ENCODE results near the gene FXN. TPM values are rescaled to one million over a fixed set of nuclear protein-coding genes. Genes with fewer than 3 reads are reported as not detected.
"Not testable (repeated sequence)": the region's sequence is repeated elsewhere in the genome, so short reads cannot be mapped to it uniquely, and the experiment has no call there.

FXN gene
- total RNA-seq, 2 experiments from 2014 or later, result 27.2 to 32.0 TPM

DNA sequence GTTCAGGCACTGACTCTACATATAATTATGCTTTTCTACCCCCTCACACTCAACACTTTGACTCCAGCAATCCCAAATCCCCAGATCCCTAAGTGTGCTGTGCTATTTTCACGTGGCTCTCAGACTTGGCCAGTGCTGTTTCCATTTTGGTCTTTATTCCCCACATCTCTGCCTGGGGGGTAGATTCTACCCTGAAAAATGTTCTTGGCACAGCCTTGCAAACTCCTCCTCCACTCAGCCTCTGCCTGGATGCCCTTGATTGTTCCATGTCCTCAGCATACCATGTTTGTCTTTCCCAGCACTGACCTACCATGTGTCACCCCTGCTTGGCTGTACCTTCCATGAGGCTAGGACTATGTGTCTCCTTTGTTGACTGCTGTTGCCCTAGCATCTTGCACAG lies 43.0 kb downstream of the FXN start:
- Mint-ChIP-seq H3K27ac (no peak overlapping the region), H3K9me3 (no peaks in the 10 kb centered on the region), H3K4me3 (no peak overlapping the region), H3K36me3 (ENCODE audit: low read depth) (peaks cover 9% of the 10 kb centered on the region), H3K4me1 (no peaks in the 10 kb centered on the region), H3K27me3 (no peaks in the 10 kb centered on the region)
- POLR2A ChIA-PET, result no interaction called here
- DNase-seq, result no peak
- CTCF ChIA-PET, result interaction anchor here (0.7 to 1.7 kb wide), 3 partner anchors 9 to 138 kb away, joined by 3 to 5 read pairs (median 3); partner anchors contain the start of gene FXN

DNA sequence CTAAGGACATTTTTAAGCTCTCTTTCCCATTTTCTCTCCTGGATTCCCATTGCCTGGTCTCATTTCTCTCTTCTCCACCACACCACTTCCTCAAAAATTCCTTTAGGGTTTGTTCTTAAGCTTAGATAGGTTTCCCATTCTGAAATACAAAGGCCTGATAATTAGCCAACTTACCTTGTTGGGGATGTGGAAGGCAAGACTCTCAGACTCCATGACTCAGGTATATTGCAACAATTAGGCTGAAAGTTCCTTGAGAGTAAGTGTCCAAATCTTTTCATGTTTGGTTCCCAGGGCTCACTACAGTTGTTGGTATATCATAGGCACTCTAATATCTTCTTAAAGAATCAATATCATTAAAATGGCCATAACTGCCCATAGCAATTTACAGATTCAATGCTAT lies 43.6 kb downstream of the FXN start:
- ChIA-PET CTCF (interaction anchor here (1.7 kb wide), 1 partner anchor 44 kb away, joined by 5 read pairs; the partner anchor contains the start of gene FXN), POLR2A (no interaction called here)
- peaks cover 5% of the 10 kb centered on the region for H3K36me3 Mint-ChIP-seq (ENCODE audit: low read depth)
- no peak for DNase-seq
- H3K4me3 Mint-ChIP-seq, result no peak overlapping the region
- H3K27me3 Mint-ChIP-seq, result no peaks in the 10 kb centered on the region
- no peaks in the 10 kb centered on the region for H3K4me1 Mint-ChIP-seq
- no peaks in the 10 kb centered on the region for H3K9me3 Mint-ChIP-seq
- no peak overlapping the region for H3K27ac Mint-ChIP-seq

DNA sequence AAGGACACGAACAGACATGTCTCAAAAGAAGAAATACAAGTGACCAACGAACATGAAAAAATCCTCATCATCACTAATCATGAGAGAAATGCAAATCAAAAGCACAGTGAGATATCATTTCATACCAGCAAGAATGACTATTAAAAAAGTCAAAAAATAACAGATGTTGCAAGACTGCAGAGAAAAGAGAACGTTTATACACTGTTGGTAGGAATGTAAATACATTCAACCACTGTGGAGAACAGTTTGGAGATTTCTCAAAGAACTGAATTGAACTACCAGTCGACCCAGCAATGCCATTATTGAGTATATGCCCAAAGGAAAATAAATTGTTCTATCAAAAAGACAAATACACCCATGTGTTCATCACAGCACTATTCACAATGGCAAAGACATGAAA lies 45.7 kb downstream of the FXN start:
- CTCF ChIA-PET, result interaction anchor here (0.6 kb wide), 1 partner anchor 252 kb away, joined by 3 read pairs; no protein-coding TSS in a partner anchor
- Mint-ChIP-seq H3K9me3 (no peaks in the 10 kb centered on the region), H3K4me1 (no peaks in the 10 kb centered on the region), H3K27ac (no peak overlapping the region), H3K27me3 (no peaks in the 10 kb centered on the region), H3K4me3 (no peak overlapping the region), H3K36me3 (ENCODE audit: low read depth) (peaks cover 5% of the 10 kb centered on the region)
- no peak for DNase-seq
- POLR2A ChIA-PET, result no interaction called here

DNA sequence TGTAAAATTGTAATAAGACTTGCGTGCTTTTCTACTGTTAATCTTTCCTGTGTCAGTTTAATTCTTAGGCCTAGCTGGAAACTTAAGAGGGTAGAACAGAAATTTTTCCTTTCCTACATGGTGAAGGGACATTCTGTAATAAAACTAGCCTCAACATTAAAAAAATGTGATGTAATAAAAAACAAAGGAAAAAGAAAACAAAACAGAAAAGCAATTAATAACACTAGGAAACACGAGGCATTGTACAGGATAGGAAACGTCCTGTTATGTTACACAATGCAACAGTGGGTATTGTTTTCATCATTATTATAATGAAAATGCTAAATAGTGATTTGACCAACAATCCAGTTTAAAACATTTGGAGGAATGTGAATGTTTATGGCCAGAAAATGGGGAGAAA lies 47.8 kb downstream of the FXN start:
- no peak overlapping the region for H3K4me3 Mint-ChIP-seq
- H3K36me3 Mint-ChIP-seq (ENCODE audit: low read depth), result peaks cover 5% of the 10 kb centered on the region

DNA sequence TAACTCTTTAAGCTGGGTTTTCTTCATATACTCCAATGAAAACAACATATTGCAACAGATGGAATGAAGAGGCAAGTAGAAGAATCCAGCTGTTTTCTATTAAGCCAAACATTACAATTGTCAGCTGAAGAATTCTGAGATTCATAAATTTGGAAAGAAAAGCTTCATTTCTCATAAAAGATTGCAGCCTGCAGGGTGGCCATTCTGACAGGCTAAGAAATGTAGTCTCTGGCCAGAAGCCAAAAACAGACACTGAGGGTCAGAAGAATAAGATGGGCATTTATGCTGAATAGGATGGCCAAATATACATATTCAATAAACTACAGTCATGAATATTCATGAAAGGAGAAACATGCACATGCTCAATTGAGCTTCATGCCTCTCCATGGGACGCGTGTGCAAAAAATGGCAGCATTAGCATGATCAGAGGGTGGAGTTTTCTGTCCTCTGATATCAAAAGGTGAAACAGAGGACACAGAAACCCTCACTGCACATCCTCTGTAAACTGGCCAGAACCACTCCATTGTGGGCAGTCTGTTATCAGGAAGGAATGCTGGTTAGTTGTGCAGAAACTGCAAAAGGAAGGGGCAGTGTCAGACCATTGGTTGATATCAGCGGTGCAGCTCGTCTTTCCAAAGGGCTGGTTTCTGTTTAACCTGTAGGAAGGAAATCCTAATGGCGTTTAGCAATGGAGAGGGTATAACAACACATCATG lies 50.2 kb downstream of the FXN start:
- ChIA-PET POLR2A (no interaction called here), CTCF (interaction anchor here (0.6 kb wide), 2 partner anchors 182 to 739 kb away, joined by 3 read pairs; no protein-coding TSS in a partner anchor)

More for the DNA sequence above, 47.8 kb downstream of the FXN start:
- Mint-ChIP-seq H3K9me3 (no peaks in the 10 kb centered on the region), H3K4me1 (no peaks in the 10 kb centered on the region), H3K27me3 (no peaks in the 10 kb centered on the region), H3K27ac (no peak overlapping the region)
- CTCF ChIA-PET, result interaction anchor here (1.3 kb wide), 1 partner anchor 13 kb away, joined by 3 read pairs; no protein-coding TSS in a partner anchor
- no peak for DNase-seq
- POLR2A ChIA-PET, result no interaction called here

DNA sequence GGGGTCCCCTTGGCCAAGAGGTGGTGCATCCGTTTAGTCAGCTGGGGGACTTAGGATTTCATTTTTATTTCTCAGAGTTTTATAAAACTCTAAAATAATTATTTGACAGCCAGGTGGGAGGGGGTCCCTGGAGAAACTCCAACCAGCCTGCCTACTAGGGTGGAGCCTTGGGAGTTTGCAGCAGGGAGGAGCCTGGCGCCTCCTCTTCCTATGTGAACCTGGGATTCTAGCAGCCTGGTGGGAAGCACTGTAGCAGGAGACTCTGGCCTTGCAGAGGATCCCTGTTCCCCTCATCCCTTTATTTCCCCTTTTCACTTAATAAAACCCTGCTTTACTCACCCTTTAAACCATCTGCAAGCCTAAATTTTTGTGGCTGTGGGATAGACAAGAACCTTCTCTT lies 50.8 kb downstream of the FXN start:
- no peaks in the 10 kb centered on the region for H3K27me3 Mint-ChIP-seq
- no peaks in the 10 kb centered on the region for H3K9me3 Mint-ChIP-seq
- H3K4me3 Mint-ChIP-seq, result no peak overlapping the region
- no peak overlapping the region for H3K27ac Mint-ChIP-seq
- no peaks in the 10 kb centered on the region for H3K4me1 Mint-ChIP-seq
- DNase-seq, result no peak
- ChIA-PET POLR2A (no interaction called here), CTCF (interaction anchor here (1.3 kb wide), 1 partner anchor 8 kb away, joined by 3 read pairs; no protein-coding TSS in a partner anchor)
- peaks cover under 1% of the 10 kb centered on the region for H3K36me3 Mint-ChIP-seq (ENCODE audit: low read depth)

More for the DNA sequence above, 50.2 kb downstream of the FXN start:
- H3K27ac Mint-ChIP-seq, result no peak overlapping the region
- H3K27me3 Mint-ChIP-seq, result no peaks in the 10 kb centered on the region
- no peaks in the 10 kb centered on the region for H3K9me3 Mint-ChIP-seq
- no peaks in the 10 kb centered on the region for H3K4me1 Mint-ChIP-seq
- H3K4me3 Mint-ChIP-seq, result no peak overlapping the region
- no peak for DNase-seq
- peaks cover 5% of the 10 kb centered on the region for H3K36me3 Mint-ChIP-seq (ENCODE audit: low read depth)

DNA sequence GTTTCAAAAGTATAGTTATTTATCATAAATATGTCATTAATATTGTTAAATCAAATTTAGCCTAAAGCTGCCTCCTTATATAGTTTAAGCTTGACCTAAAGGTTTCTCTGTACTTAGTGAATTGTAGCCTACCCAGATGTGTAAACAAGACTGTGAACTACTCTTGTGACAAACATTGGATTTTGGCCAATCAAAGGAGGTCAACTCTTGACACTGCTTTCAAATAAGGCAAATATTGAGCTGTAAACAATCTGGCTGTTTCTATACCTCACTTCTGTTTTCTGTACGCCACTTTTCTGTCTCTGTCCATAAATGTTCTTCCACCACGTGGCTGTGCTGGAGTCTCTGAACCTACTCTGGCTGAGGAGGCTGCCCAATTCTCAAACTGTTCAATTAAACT lies 51.2 kb downstream of the FXN start:
- DNase-seq, result no peak
- Mint-ChIP-seq H3K27me3 (no peaks in the 10 kb centered on the region), H3K36me3 (ENCODE audit: low read depth) (no peaks in the 10 kb centered on the region), H3K4me3 (no peak overlapping the region), H3K27ac (no peak overlapping the region), H3K9me3 (no peaks in the 10 kb centered on the region), H3K4me1 (no peaks in the 10 kb centered on the region)
- ChIA-PET POLR2A (no interaction called here), CTCF (interaction anchor here (1.0 to 1.3 kb wide), 2 partner anchors 8 to 32 kb away, joined by 3 read pairs; no protein-coding TSS in a partner anchor)

DNA sequence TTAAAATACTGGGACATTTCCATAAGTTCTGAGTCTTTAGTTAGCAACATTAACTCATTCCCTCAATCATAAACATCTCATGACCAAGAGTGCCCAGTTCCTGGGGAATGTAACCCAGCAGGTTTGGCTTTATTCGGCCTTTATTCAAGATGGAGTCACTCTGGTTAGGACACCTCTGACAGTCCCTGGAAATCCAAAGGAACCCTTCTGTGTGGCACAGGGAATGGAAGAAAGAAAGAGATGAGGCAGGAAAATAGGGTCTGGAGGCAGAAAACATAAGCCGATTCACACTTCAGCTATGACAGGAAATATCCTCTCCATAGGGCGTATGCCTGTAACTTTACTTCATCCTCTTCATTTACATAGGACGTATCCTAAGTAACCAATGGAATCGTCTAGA lies 53.5 kb downstream of the FXN start:
- POLR2A ChIA-PET, result no interaction called here
- Mint-ChIP-seq H3K27ac (no peak overlapping the region), H3K4me1 (no peaks in the 10 kb centered on the region), H3K27me3 (no peaks in the 10 kb centered on the region), H3K9me3 (no peaks in the 10 kb centered on the region), H3K36me3 (ENCODE audit: low read depth) (no peaks in the 10 kb centered on the region), H3K4me3 (no peak overlapping the region)
- CTCF ChIA-PET, result no interaction called here
- DNase-seq, result no peak

DNA sequence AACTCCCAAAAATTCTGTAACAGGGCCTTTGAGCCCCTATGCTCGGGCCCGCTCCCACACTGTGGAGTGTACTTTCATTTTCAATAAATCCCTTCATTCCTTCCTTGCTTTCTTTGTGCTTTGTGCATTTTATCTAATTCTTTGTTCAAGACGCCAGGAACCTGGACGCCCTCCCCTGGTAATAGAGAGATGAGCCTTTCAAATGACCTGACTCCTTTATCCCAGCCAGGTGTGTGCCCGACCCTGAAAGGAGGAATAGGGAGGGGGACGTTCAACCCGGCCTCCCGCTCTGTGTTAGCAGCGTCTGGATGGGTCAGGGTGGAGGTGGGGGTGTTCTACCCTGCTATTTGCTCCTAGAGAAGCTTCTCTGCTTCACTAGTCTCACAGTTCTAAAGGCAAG lies 53.9 kb downstream of the FXN start:
- no peaks in the 10 kb centered on the region for H3K9me3 Mint-ChIP-seq
- H3K27me3 Mint-ChIP-seq, result no peaks in the 10 kb centered on the region
- H3K27ac Mint-ChIP-seq, result no peak overlapping the region
- H3K36me3 Mint-ChIP-seq (ENCODE audit: low read depth), result no peaks in the 10 kb centered on the region
- H3K4me1 Mint-ChIP-seq, result no peaks in the 10 kb centered on the region
- no peak for DNase-seq
- ChIA-PET POLR2A (no interaction called here), CTCF (no interaction called here)
- no peak overlapping the region for H3K4me3 Mint-ChIP-seq

DNA sequence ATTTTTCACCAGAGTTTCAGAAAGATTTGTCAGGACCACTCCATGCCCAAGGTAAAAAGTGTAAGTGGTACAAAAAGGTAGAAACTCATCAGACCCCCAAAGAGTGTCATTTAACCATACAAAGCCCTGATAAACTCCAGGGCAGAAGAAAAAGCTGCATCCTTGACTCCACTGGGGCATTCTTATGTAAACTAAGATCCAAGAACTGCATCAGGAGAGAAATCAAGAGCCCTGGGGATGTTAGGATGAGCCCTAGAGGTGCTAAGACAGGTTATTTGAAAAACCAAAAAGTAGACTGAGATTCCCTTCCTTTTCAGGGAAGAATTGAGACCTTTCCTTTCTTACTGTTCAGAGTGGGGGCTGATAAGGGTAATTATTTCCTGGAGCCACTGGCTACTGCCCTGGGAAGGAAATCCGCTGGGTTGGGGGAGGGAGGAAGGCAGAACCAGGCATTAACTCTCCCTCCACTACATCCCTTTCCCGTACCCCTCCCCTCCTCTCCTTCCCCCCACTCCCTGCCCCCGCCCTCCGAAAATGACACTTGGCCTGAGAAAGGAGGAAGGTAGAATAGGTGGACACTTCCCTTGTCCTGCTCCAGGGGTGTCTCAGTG lies 54.7 kb downstream of the FXN start:
- Mint-ChIP-seq H3K36me3 (ENCODE audit: low read depth) (no peaks in the 10 kb centered on the region), H3K9me3 (no peaks in the 10 kb centered on the region), H3K4me1 (no peaks in the 10 kb centered on the region), H3K4me3 (no peak overlapping the region), H3K27ac (no peak overlapping the region), H3K27me3 (no peaks in the 10 kb centered on the region)
- POLR2A ChIA-PET, result no interaction called here
- DNase-seq, result no peak
- CTCF ChIA-PET, result no interaction called here

DNA sequence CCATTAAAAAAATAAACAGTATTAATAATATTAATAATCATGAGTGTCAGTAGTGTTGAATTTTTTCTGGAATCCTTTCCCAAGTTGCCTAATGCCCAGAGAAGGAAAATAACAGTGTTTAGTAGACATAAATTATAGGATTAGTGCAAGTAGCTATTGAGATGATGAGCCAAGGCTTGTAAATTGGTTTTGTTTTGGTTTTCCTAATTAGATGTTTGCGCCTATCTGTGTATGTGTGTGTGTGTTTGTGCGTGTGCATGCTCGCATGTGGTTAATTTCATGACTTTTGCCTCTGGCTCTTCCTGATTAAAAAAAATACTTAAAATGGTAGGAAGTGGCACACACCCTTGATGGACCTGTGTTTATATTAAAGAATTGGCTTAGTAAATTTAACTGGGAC lies 55.4 kb downstream of the FXN start:
- POLR2A ChIA-PET, result interaction anchor here (0.8 kb wide), 1 partner anchor 11 kb away, joined by 8 read pairs; no protein-coding TSS in a partner anchor
- no peaks in the 10 kb centered on the region for H3K27me3 Mint-ChIP-seq
- no peak for DNase-seq
- no peaks in the 10 kb centered on the region for H3K4me1 Mint-ChIP-seq
- H3K4me3 Mint-ChIP-seq, result no peak overlapping the region
- H3K27ac Mint-ChIP-seq, result no peak overlapping the region
- CTCF ChIA-PET, result no interaction called here
- H3K36me3 Mint-ChIP-seq (ENCODE audit: low read depth), result no peaks in the 10 kb centered on the region
- H3K9me3 Mint-ChIP-seq, result no peaks in the 10 kb centered on the region

DNA sequence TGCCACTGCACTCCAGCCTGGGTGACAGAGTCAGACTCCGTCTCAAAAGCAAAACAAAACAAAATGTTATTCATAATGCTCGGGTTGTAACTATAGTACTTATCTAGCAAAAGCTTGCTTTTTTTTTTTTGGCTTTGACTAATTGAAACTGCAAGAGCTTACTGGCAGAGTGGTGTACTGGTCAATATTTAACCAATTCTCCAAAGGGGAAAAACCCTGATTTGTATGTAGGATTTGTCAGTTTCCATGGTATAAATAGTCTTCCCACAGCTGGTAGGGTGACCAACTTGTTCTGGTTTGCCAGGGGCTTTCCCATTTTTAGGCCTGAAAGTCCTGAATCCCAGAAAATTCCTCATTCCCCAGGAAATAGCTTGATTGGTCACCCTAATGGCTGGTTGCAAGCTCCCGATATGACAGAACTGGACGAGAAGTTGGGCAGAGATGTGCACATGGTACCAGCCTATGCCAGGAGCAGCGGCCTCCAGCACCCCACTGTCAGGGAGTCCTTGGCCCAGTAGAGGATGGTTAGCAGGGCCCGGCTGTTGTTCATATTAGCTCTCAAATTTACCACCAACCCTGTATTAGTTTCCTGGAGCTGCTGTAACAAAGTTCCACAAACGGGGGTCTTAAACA lies 58.0 kb downstream of the FXN start:
- Mint-ChIP-seq H3K4me1 (no peaks in the 10 kb centered on the region), H3K27me3 (no peaks in the 10 kb centered on the region), H3K9me3 (no peaks in the 10 kb centered on the region), H3K27ac (no peak overlapping the region), H3K4me3 (no peak overlapping the region), H3K36me3 (ENCODE audit: low read depth) (no peaks in the 10 kb centered on the region)
- DNase-seq, result no peak
- ChIA-PET CTCF (no interaction called here), POLR2A (no interaction called here)

DNA sequence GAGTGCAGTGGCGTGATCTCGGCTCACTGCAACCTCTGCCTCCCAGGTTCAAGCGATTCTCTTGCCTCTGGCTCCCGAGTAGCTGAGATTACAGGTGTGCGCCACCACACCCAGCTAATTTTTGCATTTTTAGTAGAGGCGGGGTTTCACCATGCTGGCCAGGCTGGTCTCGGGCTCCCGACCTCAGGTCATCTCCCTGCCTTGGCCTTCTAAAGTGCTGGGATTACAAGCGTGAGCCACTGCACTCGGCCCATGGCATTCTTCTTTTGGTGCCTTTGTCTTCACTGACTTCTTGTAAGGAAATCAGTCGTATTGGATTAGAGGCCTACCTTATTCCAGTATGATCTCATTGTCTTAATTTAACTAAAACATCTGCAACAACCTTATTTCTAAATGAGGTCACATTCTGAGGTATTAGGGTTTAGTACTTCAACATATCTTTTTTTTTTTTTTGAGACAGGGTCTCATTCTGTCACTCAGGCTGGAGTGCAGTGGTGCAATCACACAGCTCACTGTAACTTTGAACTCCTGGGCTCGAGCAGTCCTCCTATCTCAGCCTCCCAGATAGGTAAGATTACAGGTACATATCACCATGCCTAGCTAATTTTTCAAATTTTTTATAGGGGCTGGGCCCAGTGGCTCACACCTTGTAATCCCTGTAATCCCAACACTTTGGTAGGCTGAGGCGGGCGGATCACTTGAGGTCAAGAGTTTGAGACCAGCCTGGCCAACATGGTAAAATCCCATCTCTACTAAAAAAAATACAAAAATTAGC lies 59.0 kb downstream of the FXN start:
- H3K9me3 Mint-ChIP-seq; H3K4me1 Mint-ChIP-seq; H3K27me3 Mint-ChIP-seq; H3K4me3 Mint-ChIP-seq; DNase-seq; CTCF ChIA-PET; H3K36me3 Mint-ChIP-seq (ENCODE audit: low read depth); POLR2A ChIA-PET; H3K27ac Mint-ChIP-seq: not testable (repeated sequence)
